GM18526 (cell line): ENCODE results near the gene LRP1B.

Source experiments
- POLR2A ChIP-seq: IDR thresholded peaks from 3 replicates; pipeline ENCODE4 v1.6.1; 2011; ENCODE audit not compliant: insufficient read length; ENCODE audit errors: extremely low read depth

The LRP1B gene

GRCh38 chr2:141515931-141516330 lies 614.9 kb downstream of the LRP1B start:
- TF ChIP-seq POLR2A, result no peak

DNA sequence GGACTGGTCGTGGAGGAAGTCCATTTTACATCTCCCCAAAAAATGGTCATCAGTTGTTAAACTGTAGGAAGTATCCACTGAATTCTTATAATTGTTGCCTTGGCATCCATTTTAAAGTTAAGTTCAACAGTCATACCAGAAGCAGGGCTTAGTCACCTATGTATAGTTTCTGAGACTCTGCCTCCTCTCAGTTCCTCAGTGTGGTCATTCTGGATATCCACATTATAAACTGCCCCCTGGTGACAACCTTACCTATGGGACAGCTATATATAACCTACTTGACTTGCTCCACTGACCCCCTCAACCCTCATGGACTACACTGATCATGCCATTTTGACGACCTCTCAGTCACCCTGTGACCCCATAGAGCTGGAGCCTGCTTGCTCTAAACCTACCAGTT lies 617.0 kb downstream of the LRP1B start:
- no peak for TF ChIP-seq POLR2A

GRCh38 chr2:141508806-141509595 lies 621.8 kb downstream of the LRP1B start:
- no peak for TF ChIP-seq POLR2A

DNA sequence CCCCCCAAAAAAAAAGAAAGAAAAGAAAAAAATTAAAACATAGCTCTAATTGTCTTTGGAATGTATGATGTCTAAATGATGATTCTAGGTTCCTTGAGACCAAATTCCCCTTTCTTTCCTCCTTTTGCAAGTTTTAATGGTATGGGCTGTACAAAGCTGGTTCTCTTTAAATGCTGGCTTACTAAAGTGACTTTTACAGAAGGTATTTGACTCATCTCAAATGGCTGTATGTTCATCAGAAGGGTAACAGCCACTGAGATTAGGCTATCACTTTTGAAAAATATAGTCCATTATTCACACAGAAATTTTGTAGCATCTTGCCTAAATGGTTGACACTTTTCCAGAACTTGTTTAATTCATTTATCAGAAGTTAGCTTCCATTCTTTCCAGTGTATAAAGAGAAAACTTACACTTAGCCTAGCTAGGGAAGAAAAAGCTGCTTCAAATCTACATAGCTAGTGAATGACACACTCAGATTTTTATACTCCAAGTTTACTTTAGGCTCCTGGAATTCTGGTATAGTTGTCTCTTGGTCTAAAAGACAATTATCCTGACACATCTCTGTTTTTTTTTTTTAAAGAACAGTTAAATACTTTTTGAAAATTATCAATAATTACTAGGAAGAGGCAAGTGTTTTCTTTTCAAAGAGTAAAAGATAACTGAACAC lies 622.6 kb downstream of the LRP1B start:
- no peak for TF ChIP-seq POLR2A

DNA sequence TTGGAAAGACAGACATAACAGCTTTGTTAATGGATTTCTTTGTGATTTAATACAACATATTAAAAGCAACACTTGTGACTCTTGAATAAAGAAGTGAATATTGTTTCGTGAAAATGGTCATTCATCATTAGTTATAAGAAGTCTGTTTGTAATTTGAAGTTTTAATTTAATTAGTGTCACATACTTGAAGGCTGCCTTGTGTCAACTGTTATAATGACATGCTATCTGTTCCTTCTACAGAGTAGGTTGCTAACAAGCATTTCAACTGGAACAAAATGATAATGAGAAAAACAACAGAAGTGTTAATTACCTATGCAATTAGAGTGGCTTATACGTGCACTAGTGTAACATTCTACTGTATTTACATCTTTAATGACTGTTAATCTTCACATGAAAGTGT lies 624.7 kb downstream of the LRP1B start:
- no peak for TF ChIP-seq POLR2A

DNA sequence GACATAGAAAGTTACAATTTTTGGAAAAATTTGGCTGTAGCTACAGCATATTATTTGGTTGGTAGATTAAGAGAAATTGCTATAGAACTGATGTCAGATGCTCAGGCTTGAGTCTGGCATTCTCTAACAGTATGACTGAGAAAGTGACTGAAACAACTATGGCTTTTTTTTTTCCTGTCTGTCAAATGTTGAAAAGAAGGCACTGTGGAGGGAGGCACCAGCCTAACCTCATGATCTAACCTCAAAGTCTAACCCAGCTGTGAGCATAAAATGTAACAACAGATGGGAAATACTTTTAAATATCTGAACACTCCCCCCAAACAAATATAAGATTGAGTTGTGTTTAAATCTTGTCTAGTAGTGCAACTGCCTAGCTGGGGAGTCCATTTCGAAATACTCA lies 629.1 kb downstream of the LRP1B start:
- no peak for TF ChIP-seq POLR2A

DNA sequence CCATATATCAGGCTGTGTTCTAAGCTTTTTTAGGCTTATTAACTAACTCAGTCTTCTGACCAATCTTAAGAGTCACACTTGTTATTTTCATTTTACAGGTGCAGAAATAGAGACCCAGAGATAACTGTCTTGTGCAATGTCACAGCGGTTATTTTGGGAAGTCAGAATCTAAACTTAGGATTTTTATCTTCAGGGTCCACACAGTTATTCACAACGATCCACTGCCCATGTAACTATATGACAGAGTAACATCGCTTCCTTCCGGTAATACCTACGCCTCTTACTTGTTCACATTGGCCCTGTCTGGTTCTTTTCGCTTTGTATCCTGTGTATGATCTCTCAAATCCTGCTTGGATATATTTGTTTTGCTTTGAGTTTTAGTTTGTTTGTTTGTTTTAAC lies 631.7 kb downstream of the LRP1B start:
- no peak for TF ChIP-seq POLR2A

DNA sequence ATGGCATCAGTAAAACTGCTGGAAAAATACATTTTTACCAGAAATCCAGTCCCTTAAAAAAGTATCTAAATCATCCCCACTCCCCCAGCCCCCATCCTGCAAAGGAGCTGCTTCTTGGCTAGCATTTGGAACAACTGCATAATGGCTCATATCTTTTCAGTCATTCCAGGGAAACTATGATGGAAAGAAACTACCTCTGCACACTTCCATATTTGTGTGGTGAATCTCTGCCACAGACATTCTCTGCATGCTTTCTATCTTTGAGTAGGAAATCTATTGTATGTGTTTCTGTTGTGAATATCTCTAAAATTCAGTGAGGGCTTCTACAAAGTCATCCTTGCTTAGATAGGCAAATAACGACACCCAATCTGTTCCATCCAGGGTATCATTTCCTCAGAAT lies 632.3 kb downstream of the LRP1B start:
- no peak for TF ChIP-seq POLR2A

DNA sequence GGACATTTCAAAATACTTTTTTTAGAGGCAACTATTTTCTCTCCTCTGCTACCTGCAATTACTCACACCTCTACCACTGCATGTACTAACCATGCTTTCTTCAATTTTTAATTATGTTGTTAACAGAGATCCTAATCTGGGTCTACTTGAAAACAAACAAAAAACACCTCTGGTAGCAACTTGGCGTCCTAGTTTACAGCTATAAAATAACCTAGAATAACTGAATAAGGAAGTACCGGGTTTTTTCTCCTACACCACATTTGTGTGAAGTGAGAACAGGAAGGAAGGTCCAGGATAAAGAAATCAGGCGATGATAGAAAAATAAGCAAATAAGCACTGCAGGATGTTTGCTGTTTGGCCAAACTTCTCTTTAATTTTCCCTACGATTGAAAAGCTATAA lies 633.5 kb downstream of the LRP1B start:
- TF ChIP-seq POLR2A, result no peak

DNA sequence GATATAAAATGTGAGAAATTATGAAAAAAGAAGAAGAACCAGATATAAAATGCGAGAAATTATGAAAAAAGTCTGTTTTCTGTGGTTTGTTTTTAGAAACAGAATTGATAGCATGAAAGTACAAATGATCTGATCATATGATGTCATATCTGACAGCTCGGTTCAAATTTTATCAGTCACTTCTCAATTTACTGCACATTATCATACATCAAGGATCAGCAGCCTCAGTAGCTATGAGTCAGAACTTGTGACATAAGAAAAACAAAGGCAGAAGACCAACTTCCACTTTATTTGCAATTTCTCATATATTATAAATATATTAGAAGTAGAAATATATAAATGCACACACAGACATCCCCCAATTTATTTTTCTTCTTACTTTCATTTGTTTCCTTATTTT lies 634.0 kb downstream of the LRP1B start:
- TF ChIP-seq POLR2A, result no peak

DNA sequence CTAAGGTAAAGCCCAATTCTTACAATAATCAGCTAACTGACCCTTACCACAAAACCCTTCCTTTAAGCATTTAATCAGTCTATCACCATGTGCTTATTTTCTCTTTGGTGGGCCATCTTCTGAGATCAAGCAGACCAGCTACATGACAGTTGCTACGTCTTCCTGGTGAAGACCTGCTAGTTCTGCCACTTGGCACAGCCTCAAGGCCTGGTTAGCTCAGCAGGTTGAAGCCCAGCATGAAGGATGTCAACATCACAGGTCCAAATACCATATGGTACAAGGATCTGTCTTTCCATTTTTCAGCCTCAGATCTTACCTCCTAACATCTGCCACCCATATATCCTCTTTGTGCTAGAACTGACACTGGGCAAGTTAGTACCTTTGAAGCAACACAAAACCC lies 636.9 kb downstream of the LRP1B start:
- no peak for TF ChIP-seq POLR2A

- no peak for TF ChIP-seq POLR2A
These were observed 638.0 kb downstream of the LRP1B start for GRCh38 chr2:141492816-141493215.

DNA sequence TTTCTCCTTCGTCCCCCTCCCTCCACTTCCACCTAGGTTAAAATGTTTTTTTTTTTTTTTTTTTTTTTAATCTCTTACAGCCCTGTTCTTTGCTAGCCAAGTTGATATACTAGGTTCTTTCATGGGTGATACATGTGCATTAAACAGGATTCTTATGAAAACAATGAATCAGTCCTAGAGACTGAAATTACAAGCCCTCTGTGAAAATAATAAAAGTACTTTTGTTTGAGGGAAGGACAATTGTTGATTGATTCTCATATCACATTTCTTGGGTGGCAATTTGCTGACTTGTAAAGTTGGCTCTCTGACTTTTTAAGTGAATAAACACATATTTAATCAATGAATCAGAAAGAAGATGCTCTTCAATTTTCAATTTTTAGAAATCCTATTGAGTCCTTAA lies 639.9 kb downstream of the LRP1B start:
- TF ChIP-seq POLR2A, result no peak

DNA sequence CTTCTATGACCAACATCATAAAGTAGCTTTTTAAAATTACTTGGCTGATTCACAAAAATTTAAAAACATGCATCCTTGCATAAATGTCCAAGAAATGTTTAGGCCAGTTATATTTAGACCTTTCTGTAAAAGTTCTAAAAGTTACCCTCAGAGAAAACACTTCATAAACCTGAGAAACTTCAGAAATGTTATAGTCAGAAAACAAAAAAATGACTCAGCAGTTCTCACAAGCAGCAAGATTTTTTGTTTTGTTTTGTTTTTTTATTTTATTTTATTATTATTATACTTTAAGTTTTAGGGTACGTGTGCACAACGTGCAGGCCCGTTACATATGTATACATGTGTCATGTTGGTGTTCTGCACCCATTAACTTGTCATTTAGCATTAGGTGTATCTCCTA lies 648.1 kb downstream of the LRP1B start:
- TF ChIP-seq POLR2A, result no peak

DNA sequence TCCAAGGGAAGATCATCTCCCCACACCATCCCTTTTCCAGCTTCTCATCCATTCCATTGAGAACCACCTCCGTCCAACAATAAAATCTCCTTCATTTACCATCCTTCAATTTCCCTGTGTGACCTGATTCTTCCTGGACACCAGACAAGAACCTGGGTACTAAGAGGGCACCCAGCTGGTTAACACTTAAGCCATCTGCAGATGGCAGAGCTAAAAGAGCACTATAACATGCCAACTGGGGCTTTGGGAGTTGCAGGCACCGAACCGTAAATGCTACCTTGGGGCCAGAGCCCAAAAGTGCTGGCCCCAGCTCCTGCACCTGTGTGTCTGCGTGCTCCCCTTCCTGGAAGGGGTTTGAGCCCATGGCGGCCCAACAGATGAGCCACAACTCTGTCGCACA lies 655.0 kb downstream of the LRP1B start:
- TF ChIP-seq POLR2A, result no peak

DNA sequence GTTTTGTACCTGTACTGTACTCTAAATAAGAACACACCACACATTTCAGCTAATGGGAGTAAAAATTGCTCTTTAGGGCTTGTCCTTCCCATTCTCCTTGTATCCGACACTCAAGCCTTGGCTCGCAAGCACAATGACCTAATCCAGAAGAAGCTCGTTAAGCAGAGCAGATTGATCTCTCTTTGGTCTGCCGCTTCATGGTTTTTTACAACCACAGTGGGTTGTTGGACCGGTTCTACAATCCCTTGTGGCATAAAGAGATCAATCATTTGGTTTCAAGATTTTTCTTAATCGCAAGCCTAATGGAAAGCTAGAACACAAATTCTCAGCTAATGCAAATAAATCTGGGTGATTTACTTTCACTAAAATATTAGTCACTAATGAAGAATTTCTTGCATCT lies 662.1 kb downstream of the LRP1B start:
- no peak for TF ChIP-seq POLR2A

- no peak for TF ChIP-seq POLR2A
These were observed 663.5 kb downstream of the LRP1B start for GRCh38 chr2:141467331-141467730.
